Uterus (tissue), 4 donors: Measurements from ENCODE around the gene P3R3URF. TPM values are rescaled to one million over a fixed set of nuclear protein-coding genes. Genes with fewer than 3 reads are reported as not detected.
"Not testable (repeated sequence)": the region's sequence is repeated elsewhere in the genome, so short reads cannot be mapped to it uniquely, and the experiment has no call there.

Experiments used
- DNase-seq, 2 donors: peaks; one replicate each; pipeline ENCODE4 v3.0.0-alpha.2; 2019 to 2020
- H3K27ac ChIP-seq, 2 donors: fragments of 200-600 bp; sonication (generic); 1 replicate in 1 of 2; 2 replicates in 1 of 2; pipeline ENCODE4 v1.5.1; 2016 to 2018
- H3K27me3 ChIP-seq, 2 donors: fragments of 200-600 bp; sonication (generic); one replicate each; pipeline ENCODE4 v1.5.1; 2018 to 2019; ENCODE audit warnings: control low read depth in 1 of 2
- H3K36me3 ChIP-seq, 2 donors: fragments of 200-600 bp; sonication (generic); one replicate each; pipeline ENCODE4 v1.5.1; 2019; ENCODE audit warnings: control low read depth in 1 of 2
- H3K4me1 ChIP-seq, 2 donors: fragments of 200-600 bp; sonication (generic); one replicate each; pipeline ENCODE4 v1.5.1; 2018 to 2019; ENCODE audit warnings: control low read depth in 1 of 2
- H3K4me3 ChIP-seq, 2 donors: fragments of 200-600 bp; sonication (generic); 1 replicate in 1 of 2; 2 replicates in 1 of 2; pipeline ENCODE4 v1.5.1; 2018 to 2019; ENCODE audit warnings: mild to moderate bottlenecking in 1 of 2
- H3K9me3 ChIP-seq, 2 donors: fragments of 200-600 bp; sonication (generic); one replicate each; pipeline ENCODE4 v1.5.1; 2019; ENCODE audit warnings: control low read depth in 1 of 2
- POLR2A ChIP-seq, 2 donors: fragments of 450-650 bp; IDR thresholded peaks; one replicate each; pipeline ENCODE4 v1.6.1; 2016; ENCODE audit warnings: antibody characterized with exemption in 2 of 2, mild to moderate bottlenecking in 1 of 2, moderate library complexity in 1 of 2
- intact Hi-C: fragments of 100-400 bp; cut with DNase I; formaldehyde crosslinking; loops from one replicate; pipeline ENCODE4 v1.15.1; 2023; ENCODE audit warnings: low total_unique reads
- total RNA-seq, 4 donors: library from RNA; depleted of rRNA in 3 of 4; stranded (reverse); fragments of >200 nt in 3 of 4; gene quantifications; one replicate each; pipeline versions ENCODE4 v1.1.0 to v1.2.4, GENCODE V29; 2014 to 2023
- TF ChIP-seq, protein P1 (sequence below), 4 experiments: fragments of 200-600 bp in 2 of 4; fragments of 450-650 bp in 2 of 4; sonication (generic) in 2 of 4; IDR thresholded peaks; one replicate each; pipeline ENCODE4 v1.5.1; 2016 to 2019; ENCODE audit warnings: antibody characterized with exemption in 4 of 4, mild to moderate bottlenecking in 2 of 4, moderate library complexity in 1 of 4
- donor health status: DM: yes; HTN: yes; CAD: no.

Gene P3R3URF
- total RNA-seq: not detected

GRCh38 chr1:46176211-46176865 is at the start of gene P3R3URF:
P3R3URF (minus strand) TSS chr1:46176488; CDS start chr1:46176471, 17 bp downstream.
- intact Hi-C loops: loop anchor here (10.0 kb wide), 1 partner anchor 622 kb away; the partner anchor contains the start of gene AKR1A1
- H3K27ac ChIP-seq: peak within 1 kb of the TSS; percentile 50 to 65
- H3K4me1 ChIP-seq: no peaks in the 10 kb centered on the region
- no peaks in the 10 kb centered on the region for H3K9me3 ChIP-seq
- DNase-seq: no peak
- no peak for TF ChIP-seq POLR2A (IDR thresholded peaks at IDR 0.05)
- TF ChIP-seq, protein P1, sequence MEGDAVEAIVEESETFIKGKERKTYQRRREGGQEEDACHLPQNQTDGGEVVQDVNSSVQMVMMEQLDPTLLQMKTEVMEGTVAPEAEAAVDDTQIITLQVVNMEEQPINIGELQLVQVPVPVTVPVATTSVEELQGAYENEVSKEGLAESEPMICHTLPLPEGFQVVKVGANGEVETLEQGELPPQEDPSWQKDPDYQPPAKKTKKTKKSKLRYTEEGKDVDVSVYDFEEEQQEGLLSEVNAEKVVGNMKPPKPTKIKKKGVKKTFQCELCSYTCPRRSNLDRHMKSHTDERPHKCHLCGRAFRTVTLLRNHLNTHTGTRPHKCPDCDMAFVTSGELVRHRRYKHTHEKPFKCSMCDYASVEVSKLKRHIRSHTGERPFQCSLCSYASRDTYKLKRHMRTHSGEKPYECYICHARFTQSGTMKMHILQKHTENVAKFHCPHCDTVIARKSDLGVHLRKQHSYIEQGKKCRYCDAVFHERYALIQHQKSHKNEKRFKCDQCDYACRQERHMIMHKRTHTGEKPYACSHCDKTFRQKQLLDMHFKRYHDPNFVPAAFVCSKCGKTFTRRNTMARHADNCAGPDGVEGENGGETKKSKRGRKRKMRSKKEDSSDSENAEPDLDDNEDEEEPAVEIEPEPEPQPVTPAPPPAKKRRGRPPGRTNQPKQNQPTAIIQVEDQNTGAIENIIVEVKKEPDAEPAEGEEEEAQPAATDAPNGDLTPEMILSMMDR (IDR thresholded peaks at IDR 0.05): no peak
- H3K4me3 ChIP-seq: no peak within 1 kb of the TSS
- no peaks in the 10 kb centered on the region for H3K36me3 ChIP-seq
- H3K27me3 ChIP-seq: no peaks in the 10 kb centered on the region

DNA sequence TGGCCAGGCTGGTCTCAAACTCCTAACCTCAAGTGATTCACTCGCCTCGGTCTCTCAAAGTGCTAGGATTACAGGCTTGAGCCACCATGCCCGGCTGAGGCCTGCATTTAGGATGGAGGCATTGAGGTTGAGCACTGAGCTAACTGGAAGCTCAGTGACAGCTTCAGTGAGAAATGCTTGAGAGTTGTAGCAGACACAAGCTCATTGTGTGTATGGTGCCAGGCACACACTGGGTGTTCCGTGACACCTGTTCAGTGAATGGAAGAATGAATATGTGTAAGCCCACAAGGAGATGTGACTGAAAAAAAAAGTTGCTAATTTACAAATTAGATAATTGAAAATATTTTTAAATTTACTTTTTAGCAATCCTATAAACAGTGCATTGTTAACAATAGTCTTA is 48.7 kb upstream of the P3R3URF start:
- H3K4me3 ChIP-seq: no peak overlapping the region
- no peaks in the 10 kb centered on the region for H3K9me3 ChIP-seq
- no peaks in the 10 kb centered on the region for H3K36me3 ChIP-seq
- intact Hi-C loops: no loop called here
- no peaks in the 10 kb centered on the region for H3K4me1 ChIP-seq
- TF ChIP-seq, protein P1 (IDR thresholded peaks at IDR 0.05): no peak
- TF ChIP-seq POLR2A (IDR thresholded peaks at IDR 0.05): no peak
- H3K27me3 ChIP-seq: no peaks in the 10 kb centered on the region
- no peak overlapping the region for H3K27ac ChIP-seq
- no peak for DNase-seq

DNA sequence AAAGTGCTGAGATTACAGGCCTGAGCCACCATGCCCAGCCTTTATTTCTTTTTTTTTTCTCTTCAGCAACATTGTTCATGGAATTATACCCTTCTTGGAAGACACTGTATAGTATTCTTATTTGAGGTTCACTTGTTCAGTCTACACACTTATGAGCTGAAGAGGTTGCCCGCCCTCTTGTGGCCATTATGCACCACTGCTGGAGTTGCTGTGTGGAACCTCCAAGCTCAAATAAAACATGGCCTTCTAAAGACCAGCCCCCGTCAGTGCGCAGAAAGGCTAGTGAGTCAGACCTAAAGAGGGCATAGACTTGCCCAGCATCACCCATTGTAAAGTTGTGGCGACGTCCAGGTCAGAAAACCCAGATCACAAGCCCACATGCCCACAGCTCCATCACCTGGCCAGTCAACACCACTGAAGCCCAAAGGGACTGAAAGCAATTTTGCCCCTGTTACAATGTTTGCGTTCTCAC is 47.2 kb upstream of the P3R3URF start:
- DNase-seq: peak; percentile 49 to 74
- H3K4me1 ChIP-seq: no peaks in the 10 kb centered on the region
- H3K9me3 ChIP-seq: no peaks in the 10 kb centered on the region
- intact Hi-C loops: no loop called here
- no peak overlapping the region for H3K27ac ChIP-seq
- no peak overlapping the region for H3K4me3 ChIP-seq
- no peaks in the 10 kb centered on the region for H3K36me3 ChIP-seq
- H3K27me3 ChIP-seq: no peaks in the 10 kb centered on the region
- TF ChIP-seq, protein P1 (IDR thresholded peaks at IDR 0.05): peak; percentile 79 to 84 (median 82)
- TF ChIP-seq POLR2A (IDR thresholded peaks at IDR 0.05): no peak

DNA sequence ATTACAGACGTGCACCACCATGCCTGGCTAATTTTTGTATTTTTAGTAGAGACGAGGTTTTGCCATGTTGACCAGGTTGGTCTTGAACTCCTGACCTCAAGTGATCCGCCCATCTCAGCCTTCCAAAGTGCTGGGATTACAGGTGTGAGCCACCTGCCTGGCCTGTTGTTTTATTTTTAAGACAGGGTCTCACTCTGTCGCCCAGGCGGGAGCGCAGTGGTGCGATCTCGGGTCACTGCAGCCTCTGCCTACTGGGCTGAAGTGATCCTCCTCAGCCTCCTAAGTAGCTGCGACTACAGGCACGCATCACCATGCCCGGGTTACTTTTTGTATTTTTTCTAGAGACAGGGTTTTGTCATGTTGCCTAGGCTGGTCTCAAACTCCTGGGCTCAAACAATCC is 46.8 kb upstream of the P3R3URF start:
- H3K27ac ChIP-seq, H3K4me1 ChIP-seq, H3K36me3 ChIP-seq, H3K4me3 ChIP-seq, intact Hi-C loops, DNase-seq, H3K27me3 ChIP-seq, H3K9me3 ChIP-seq: not testable (repeated sequence)

DNA sequence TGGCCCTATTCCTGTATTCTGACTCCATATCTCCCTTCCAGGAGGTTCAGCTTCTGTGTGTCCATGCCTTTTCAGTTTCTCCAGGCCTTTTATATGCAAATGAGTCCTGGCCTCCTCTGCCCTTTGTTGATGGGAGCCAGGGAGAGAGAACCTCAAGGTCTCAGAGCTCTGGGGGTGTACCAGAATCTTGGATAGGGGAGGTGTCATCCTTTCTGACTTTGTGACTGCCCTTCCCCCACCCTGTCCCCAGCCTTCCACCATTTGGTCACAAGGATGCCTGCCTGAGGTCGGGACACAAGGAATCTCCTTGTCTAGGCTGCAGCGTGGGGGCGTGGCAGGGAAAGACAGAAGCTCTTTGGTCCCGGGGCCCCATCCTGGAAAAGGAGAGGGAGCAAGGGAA is 45.5 kb upstream of the P3R3URF start:
- H3K9me3 ChIP-seq: no peaks in the 10 kb centered on the region
- H3K4me1 ChIP-seq: no peaks in the 10 kb centered on the region
- H3K27me3 ChIP-seq: no peaks in the 10 kb centered on the region
- H3K4me3 ChIP-seq: no peak overlapping the region
- no peak overlapping the region for H3K27ac ChIP-seq
- no peaks in the 10 kb centered on the region for H3K36me3 ChIP-seq
- TF ChIP-seq POLR2A (IDR thresholded peaks at IDR 0.05): no peak
- TF ChIP-seq, protein P1 (IDR thresholded peaks at IDR 0.05): no peak
- no peak for DNase-seq
- intact Hi-C loops: no loop called here
